Measurements from ENCODE around the gene ALDOB.

Gene ALDOB

GRCh38 chr9:101432171-101432570, 3.4 kb downstream of the ALDOB start:
- H3K4me3 ChIP-seq (ENCODE audit: low read depth, low read length), result no peak overlapping the region
- no peak for TF ChIP-seq CTCF (IDR thresholded peaks at IDR 0.05; ENCODE audit: control insufficient read depth, extremely low read depth, insufficient read depth)
- DNase-seq (ENCODE audit: low read depth), result no peak

- H3K4me3 ChIP-seq (ENCODE audit: low read depth, low read length), result no peak overlapping the region
- TF ChIP-seq CTCF (IDR thresholded peaks at IDR 0.05; ENCODE audit: control insufficient read depth, extremely low read depth, insufficient read depth), result no peak
- DNase-seq (ENCODE audit: low read depth), result no peak
Observed at GRCh38 chr9:101429736-101430135, 5.8 kb downstream of the ALDOB start.

- no peak for DNase-seq (ENCODE audit: low read depth)
- no peak for TF ChIP-seq CTCF (IDR thresholded peaks at IDR 0.05; ENCODE audit: control insufficient read depth, extremely low read depth, insufficient read depth)
- no peak overlapping the region for H3K4me3 ChIP-seq (ENCODE audit: low read depth, low read length)
Observed at GRCh38 chr9:101428909-101429308, 6.7 kb downstream of the ALDOB start.

- DNase-seq (ENCODE audit: low read depth), result no peak
- TF ChIP-seq CTCF (IDR thresholded peaks at IDR 0.05; ENCODE audit: control insufficient read depth, extremely low read depth, insufficient read depth), result no peak
Observed at GRCh38 chr9:101427957-101428655, 7.5 kb downstream of the ALDOB start.

GRCh38 chr9:101427358-101427757, 8.2 kb downstream of the ALDOB start:
- TF ChIP-seq CTCF (IDR thresholded peaks at IDR 0.05; ENCODE audit: control insufficient read depth, extremely low read depth, insufficient read depth), result no peak
- H3K4me3 ChIP-seq (ENCODE audit: low read depth, low read length), result no peak overlapping the region
- no peak for DNase-seq (ENCODE audit: low read depth)

More at GRCh38 chr9:101427957-101428655, 7.5 kb downstream of the ALDOB start:
- H3K4me3 ChIP-seq (ENCODE audit: low read depth, low read length), result no peak overlapping the region

GRCh38 chr9:101421653-101422065, 13.9 kb downstream of the ALDOB start:
- no peak for TF ChIP-seq CTCF (IDR thresholded peaks at IDR 0.05; ENCODE audit: control insufficient read depth, extremely low read depth, insufficient read depth)
- peak; percentile 86 for DNase-seq (ENCODE audit: low read depth)

GRCh38 chr9:101419863-101420262, 15.7 kb downstream of the ALDOB start:
- TF ChIP-seq CTCF (IDR thresholded peaks at IDR 0.05; ENCODE audit: control insufficient read depth, extremely low read depth, insufficient read depth), result no peak
- DNase-seq (ENCODE audit: low read depth), result no peak
- no peak overlapping the region for H3K4me3 ChIP-seq (ENCODE audit: low read depth, low read length)

More at GRCh38 chr9:101421653-101422065, 13.9 kb downstream of the ALDOB start:
- no peak overlapping the region for H3K4me3 ChIP-seq (ENCODE audit: low read depth, low read length)

Data from LNCaP clone FGC (cell line).